HepG2 (cell line): ENCODE data around the gene ABCG4.

Experiments
- EZH2 ChIP-seq: conservative IDR thresholded peaks from 2 replicates; pipeline ENCODE4 v1.6.1; 2012; ENCODE audit warnings: mild to moderate bottlenecking, low read depth, low read length, moderate library complexity
- HNRNPL ChIP-seq: fragments of 200-400 bp; formaldehyde crosslinking; IDR thresholded peaks from 2 replicates; pipeline ENCODE4 v1.6.1; 2017; ENCODE audit warnings: mild to moderate bottlenecking, low read depth, low read length
- IKZF1 ChIP-seq: fragments of 450-650 bp; IDR thresholded peaks from 2 replicates; pipeline ENCODE4 v1.7.1; 2016
- POLR2AphosphoS5 ChIP-seq: IDR thresholded peaks from 2 replicates; pipeline ENCODE4 v1.6.1; 2012; ENCODE audit warnings: low read depth, low read length
- RFX5 ChIP-seq: IDR thresholded peaks from 2 replicates; pipeline ENCODE4 v1.6.1; 2011; ENCODE audit warnings: low read depth, low read length, improper control_type of control experiment
- SP1 ChIP-seq, 2 experiments: fragments of 450-650 bp in 1 of 2; sonication (generic) in 1 of 2; formaldehyde crosslinking in 1 of 2; IDR thresholded peaks; 2 replicates each; pipeline versions ENCODE4 v1.4.0 to v1.6.1; 2016 to 2020; ENCODE audit warnings: missing genetic modification reagents in 1 of 2
- TF ChIP-seq, protein P1 (sequence below): sonication (generic); formaldehyde crosslinking; IDR thresholded peaks from 2 replicates; pipeline ENCODE4 v1.9.0; 2021; ENCODE audit warnings: missing genetic modification reagents, mild to moderate bottlenecking, borderline replicate concordance
- TF ChIP-seq, protein P2 (sequence below): sonication (generic); formaldehyde crosslinking; IDR thresholded peaks from 2 replicates; pipeline ENCODE4 v1.4.0; 2020; ENCODE audit warnings: missing genetic modification reagents, mild to moderate bottlenecking, borderline replicate concordance
- TF ChIP-seq, protein P3 (sequence below): sonication (generic); formaldehyde crosslinking; IDR thresholded peaks from 2 replicates; pipeline ENCODE4 v1.5.0; 2020; ENCODE audit warnings: mild to moderate bottlenecking, missing genetic modification reagents, moderate library complexity
- TF ChIP-seq, protein P4 (sequence below): sonication (generic); formaldehyde crosslinking; IDR thresholded peaks from 2 replicates; pipeline ENCODE4 v1.4.0; 2020; ENCODE audit warnings: missing genetic modification reagents, mild to moderate bottlenecking, borderline replicate concordance

DNA sequence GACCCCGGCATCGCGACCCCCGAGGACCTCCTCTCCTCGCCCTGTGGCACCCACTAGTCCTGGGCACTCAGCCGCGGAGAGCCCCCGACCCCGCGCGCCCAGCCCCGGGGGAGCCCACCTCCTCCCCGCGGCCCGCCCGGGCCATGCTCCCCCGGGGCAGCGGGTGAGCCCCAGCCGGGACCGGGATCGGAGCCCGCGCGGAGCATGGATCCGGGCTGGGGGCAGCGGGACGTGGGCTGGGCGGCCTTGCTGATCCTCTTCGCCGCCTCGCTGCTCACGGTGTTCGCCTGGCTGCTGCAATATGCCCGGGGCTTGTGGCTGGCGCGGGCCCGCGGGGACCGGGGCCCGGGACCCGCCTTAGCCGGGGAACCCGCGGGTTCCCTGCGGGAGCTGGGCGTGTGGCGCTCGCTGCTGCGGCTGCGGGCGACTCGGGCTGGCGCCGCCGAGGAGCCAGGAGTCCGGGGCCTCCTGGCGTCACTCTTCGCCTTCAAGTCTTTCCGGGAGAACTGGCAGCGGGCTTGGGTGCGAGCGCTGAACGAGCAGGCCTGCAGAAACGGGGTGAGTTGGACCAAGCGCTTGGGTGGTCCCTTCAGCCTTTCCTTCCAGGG, 41.2 kb upstream of the ABCG4 start:
- TF ChIP-seq, protein P1, sequence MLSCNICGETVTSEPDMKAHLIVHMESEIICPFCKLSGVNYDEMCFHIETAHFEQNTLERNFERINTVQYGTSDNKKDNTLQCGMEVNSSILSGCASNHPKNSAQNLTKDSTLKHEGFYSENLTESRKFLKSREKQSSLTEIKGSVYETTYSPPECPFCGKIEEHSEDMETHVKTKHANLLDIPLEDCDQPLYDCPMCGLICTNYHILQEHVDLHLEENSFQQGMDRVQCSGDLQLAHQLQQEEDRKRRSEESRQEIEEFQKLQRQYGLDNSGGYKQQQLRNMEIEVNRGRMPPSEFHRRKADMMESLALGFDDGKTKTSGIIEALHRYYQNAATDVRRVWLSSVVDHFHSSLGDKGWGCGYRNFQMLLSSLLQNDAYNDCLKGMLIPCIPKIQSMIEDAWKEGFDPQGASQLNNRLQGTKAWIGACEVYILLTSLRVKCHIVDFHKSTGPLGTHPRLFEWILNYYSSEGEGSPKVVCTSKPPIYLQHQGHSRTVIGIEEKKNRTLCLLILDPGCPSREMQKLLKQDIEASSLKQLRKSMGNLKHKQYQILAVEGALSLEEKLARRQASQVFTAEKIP (CRISPR knock-in tag): no peak
- TF ChIP-seq RFX5: no peak
- no peak for TF ChIP-seq EZH2
- TF ChIP-seq, protein P2, sequence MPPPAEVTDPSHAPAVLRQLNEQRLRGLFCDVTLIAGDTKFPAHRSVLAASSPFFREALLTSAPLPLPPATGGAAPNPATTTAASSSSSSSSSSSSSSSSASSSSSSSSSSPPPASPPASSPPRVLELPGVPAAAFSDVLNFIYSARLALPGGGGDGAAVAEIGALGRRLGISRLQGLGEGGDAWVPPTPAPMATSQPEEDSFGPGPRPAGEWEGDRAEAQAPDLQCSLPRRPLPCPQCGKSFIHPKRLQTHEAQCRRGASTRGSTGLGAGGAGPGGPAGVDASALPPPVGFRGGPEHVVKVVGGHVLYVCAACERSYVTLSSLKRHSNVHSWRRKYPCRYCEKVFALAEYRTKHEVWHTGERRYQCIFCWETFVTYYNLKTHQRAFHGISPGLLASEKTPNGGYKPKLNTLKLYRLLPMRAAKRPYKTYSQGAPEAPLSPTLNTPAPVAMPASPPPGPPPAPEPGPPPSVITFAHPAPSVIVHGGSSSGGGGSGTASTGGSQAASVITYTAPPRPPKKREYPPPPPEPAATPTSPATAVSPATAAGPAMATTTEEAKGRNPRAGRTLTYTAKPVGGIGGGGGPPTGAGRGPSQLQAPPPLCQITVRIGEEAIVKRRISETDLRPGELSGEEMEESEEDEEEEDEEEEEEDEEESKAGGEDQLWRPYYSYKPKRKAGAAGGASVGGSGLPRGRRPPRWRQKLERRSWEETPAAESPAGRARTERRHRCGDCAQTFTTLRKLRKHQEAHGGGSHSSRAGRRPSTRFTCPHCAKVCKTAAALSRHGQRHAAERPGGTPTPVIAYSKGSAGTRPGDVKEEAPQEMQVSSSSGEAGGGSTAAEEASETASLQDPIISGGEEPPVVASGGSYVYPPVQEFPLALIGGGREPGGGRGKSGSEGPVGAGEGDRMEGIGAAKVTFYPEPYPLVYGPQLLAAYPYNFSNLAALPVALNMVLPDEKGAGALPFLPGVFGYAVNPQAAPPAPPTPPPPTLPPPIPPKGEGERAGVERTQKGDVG (CRISPR knock-in tag): no peak
- TF ChIP-seq, protein P3, sequence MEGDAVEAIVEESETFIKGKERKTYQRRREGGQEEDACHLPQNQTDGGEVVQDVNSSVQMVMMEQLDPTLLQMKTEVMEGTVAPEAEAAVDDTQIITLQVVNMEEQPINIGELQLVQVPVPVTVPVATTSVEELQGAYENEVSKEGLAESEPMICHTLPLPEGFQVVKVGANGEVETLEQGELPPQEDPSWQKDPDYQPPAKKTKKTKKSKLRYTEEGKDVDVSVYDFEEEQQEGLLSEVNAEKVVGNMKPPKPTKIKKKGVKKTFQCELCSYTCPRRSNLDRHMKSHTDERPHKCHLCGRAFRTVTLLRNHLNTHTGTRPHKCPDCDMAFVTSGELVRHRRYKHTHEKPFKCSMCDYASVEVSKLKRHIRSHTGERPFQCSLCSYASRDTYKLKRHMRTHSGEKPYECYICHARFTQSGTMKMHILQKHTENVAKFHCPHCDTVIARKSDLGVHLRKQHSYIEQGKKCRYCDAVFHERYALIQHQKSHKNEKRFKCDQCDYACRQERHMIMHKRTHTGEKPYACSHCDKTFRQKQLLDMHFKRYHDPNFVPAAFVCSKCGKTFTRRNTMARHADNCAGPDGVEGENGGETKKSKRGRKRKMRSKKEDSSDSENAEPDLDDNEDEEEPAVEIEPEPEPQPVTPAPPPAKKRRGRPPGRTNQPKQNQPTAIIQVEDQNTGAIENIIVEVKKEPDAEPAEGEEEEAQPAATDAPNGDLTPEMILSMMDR: no peak
- TF ChIP-seq POLR2AphosphoS5: no peak
- no peak for TF ChIP-seq IKZF1
- no peak for TF ChIP-seq HNRNPL
- no peak for TF ChIP-seq SP1 (IDR thresholded peaks at IDR 0.05)
- no peak for TF ChIP-seq SP1 (CRISPR knock-in tag; IDR thresholded peaks at IDR 0.05)
- TF ChIP-seq, protein P4, sequence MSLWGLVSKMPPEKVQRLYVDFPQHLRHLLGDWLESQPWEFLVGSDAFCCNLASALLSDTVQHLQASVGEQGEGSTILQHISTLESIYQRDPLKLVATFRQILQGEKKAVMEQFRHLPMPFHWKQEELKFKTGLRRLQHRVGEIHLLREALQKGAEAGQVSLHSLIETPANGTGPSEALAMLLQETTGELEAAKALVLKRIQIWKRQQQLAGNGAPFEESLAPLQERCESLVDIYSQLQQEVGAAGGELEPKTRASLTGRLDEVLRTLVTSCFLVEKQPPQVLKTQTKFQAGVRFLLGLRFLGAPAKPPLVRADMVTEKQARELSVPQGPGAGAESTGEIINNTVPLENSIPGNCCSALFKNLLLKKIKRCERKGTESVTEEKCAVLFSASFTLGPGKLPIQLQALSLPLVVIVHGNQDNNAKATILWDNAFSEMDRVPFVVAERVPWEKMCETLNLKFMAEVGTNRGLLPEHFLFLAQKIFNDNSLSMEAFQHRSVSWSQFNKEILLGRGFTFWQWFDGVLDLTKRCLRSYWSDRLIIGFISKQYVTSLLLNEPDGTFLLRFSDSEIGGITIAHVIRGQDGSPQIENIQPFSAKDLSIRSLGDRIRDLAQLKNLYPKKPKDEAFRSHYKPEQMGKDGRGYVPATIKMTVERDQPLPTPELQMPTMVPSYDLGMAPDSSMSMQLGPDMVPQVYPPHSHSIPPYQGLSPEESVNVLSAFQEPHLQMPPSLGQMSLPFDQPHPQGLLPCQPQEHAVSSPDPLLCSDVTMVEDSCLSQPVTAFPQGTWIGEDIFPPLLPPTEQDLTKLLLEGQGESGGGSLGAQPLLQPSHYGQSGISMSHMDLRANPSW (CRISPR knock-in tag): no peak
